ENCODE measurements around the gene IFNGR2. TPM values are rescaled to one million over a fixed set of nuclear protein-coding genes. Genes with fewer than 3 reads are reported as not detected.

The IFNGR2 gene
- total and polyA plus RNA-seq, 2 of the 13 experiments (the other 11 are each of a cell fraction or from before 2014, with no cell fraction given) = 61.3 to 117 TPM

DNA sequence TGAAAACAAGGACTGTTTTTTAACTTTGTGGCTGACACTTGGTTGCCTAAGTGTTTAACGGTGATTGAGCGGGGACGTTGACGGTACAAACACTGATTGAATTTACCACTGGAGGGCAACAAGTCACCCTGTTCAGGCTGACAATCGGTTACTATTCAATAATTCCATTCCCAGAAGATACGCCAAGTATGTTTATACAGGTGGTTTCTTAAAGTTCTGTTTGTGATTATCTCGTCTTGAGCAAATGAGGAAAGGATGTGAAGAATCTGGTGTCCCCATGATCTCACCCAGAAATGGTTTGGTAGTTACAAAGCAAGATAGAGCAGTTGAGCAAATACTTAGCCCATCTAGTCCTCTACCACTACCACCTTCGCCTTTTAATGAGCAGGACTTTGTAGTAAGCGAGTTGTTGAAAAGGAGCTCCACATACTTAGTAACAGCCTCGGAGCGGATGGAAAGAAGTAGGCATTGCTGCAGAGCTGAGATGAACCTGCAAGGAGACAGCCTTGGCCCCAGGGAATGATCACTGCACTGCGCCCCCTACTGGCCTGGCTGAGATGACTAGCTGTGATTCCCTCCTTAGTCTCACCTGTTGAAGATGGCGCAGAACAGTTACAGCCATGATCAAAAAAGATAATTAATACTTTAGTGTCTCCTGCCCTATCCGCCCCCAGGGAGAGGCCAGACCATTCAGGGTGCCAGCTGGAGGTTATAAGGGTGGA is 42.2 kb upstream of the IFNGR2 start (continued):
- peak; percentile 17; the same call in 1 of the 2 replicates for TF ChIP-seq ZSCAN31 (CRISPR knock-in tag; IDR thresholded peaks at IDR 0.05; ENCODE audit: low read depth)
- no peak for TF ChIP-seq SOX6 (IDR thresholded peaks at IDR 0.05)
- TF ChIP-seq SOX6 (CRISPR knock-in tag; IDR thresholded peaks at IDR 0.05) = peak; percentile 33
- no peak for TF ChIP-seq ZNF432 (CRISPR knock-in tag; IDR thresholded peaks at IDR 0.05; ENCODE audit: borderline replicate concordance)
- TF ChIP-seq KDM5A (IDR thresholded peaks at IDR 0.05; ENCODE audit: borderline replicate concordance, low read length) = no peak
- no peak for TF ChIP-seq FOXJ3 (CRISPR knock-in tag; IDR thresholded peaks at IDR 0.05; ENCODE audit: borderline replicate concordance)
- TF ChIP-seq, protein P1, sequence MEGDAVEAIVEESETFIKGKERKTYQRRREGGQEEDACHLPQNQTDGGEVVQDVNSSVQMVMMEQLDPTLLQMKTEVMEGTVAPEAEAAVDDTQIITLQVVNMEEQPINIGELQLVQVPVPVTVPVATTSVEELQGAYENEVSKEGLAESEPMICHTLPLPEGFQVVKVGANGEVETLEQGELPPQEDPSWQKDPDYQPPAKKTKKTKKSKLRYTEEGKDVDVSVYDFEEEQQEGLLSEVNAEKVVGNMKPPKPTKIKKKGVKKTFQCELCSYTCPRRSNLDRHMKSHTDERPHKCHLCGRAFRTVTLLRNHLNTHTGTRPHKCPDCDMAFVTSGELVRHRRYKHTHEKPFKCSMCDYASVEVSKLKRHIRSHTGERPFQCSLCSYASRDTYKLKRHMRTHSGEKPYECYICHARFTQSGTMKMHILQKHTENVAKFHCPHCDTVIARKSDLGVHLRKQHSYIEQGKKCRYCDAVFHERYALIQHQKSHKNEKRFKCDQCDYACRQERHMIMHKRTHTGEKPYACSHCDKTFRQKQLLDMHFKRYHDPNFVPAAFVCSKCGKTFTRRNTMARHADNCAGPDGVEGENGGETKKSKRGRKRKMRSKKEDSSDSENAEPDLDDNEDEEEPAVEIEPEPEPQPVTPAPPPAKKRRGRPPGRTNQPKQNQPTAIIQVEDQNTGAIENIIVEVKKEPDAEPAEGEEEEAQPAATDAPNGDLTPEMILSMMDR (CRISPR knock-in tag; IDR thresholded peaks at IDR 0.05) = peak; percentile 93
- no peak for TF ChIP-seq MIER2 (CRISPR knock-in tag; IDR thresholded peaks at IDR 0.05)
- TF ChIP-seq SALL1 (CRISPR knock-in tag; IDR thresholded peaks at IDR 0.05) = peak; percentile 42; the same call in 1 of the 2 replicates
- TF ChIP-seq SMC3 (IDR thresholded peaks at IDR 0.05; ENCODE audit: low read length) = peak; percentile 76; the same call in 1 of the 2 replicates
- TF ChIP-seq EED (CRISPR knock-in tag; IDR thresholded peaks at IDR 0.05) = no peak
- TF ChIP-seq SALL2 (CRISPR knock-in tag; IDR thresholded peaks at IDR 0.05) = peak; percentile 68; the same call in 1 of the 2 replicates
- TF ChIP-seq SAP130 (CRISPR knock-in tag; IDR thresholded peaks at IDR 0.05; ENCODE audit: low read depth) = peak; percentile 28; the same call in 1 of the 2 replicates
- TF ChIP-seq, protein P2, sequence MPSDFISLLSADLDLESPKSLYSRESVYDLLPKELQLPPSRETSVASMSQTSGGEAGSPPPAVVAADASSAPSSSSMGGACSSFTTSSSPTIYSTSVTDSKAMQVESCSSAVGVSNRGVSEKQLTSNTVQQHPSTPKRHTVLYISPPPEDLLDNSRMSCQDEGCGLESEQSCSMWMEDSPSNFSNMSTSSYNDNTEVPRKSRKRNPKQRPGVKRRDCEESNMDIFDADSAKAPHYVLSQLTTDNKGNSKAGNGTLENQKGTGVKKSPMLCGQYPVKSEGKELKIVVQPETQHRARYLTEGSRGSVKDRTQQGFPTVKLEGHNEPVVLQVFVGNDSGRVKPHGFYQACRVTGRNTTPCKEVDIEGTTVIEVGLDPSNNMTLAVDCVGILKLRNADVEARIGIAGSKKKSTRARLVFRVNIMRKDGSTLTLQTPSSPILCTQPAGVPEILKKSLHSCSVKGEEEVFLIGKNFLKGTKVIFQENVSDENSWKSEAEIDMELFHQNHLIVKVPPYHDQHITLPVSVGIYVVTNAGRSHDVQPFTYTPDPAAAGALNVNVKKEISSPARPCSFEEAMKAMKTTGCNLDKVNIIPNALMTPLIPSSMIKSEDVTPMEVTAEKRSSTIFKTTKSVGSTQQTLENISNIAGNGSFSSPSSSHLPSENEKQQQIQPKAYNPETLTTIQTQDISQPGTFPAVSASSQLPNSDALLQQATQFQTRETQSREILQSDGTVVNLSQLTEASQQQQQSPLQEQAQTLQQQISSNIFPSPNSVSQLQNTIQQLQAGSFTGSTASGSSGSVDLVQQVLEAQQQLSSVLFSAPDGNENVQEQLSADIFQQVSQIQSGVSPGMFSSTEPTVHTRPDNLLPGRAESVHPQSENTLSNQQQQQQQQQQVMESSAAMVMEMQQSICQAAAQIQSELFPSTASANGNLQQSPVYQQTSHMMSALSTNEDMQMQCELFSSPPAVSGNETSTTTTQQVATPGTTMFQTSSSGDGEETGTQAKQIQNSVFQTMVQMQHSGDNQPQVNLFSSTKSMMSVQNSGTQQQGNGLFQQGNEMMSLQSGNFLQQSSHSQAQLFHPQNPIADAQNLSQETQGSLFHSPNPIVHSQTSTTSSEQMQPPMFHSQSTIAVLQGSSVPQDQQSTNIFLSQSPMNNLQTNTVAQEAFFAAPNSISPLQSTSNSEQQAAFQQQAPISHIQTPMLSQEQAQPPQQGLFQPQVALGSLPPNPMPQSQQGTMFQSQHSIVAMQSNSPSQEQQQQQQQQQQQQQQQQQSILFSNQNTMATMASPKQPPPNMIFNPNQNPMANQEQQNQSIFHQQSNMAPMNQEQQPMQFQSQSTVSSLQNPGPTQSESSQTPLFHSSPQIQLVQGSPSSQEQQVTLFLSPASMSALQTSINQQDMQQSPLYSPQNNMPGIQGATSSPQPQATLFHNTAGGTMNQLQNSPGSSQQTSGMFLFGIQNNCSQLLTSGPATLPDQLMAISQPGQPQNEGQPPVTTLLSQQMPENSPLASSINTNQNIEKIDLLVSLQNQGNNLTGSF (CRISPR knock-in tag; IDR thresholded peaks at IDR 0.05) = no peak
- TF ChIP-seq, protein P3, sequence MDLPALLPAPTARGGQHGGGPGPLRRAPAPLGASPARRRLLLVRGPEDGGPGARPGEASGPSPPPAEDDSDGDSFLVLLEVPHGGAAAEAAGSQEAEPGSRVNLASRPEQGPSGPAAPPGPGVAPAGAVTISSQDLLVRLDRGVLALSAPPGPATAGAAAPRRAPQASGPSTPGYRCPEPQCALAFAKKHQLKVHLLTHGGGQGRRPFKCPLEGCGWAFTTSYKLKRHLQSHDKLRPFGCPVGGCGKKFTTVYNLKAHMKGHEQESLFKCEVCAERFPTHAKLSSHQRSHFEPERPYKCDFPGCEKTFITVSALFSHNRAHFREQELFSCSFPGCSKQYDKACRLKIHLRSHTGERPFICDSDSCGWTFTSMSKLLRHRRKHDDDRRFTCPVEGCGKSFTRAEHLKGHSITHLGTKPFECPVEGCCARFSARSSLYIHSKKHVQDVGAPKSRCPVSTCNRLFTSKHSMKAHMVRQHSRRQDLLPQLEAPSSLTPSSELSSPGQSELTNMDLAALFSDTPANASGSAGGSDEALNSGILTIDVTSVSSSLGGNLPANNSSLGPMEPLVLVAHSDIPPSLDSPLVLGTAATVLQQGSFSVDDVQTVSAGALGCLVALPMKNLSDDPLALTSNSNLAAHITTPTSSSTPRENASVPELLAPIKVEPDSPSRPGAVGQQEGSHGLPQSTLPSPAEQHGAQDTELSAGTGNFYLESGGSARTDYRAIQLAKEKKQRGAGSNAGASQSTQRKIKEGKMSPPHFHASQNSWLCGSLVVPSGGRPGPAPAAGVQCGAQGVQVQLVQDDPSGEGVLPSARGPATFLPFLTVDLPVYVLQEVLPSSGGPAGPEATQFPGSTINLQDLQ (CRISPR knock-in tag; IDR thresholded peaks at IDR 0.05) = no peak
- TF ChIP-seq MIXL1 (CRISPR knock-in tag; IDR thresholded peaks at IDR 0.05) = 0 out of 2 replicates have a peak, but pooled peaks have one; percentile 57
- TF ChIP-seq ZNF652 (CRISPR knock-in tag; IDR thresholded peaks at IDR 0.05; ENCODE audit: borderline replicate concordance, low read depth) = no peak
- no peak for TF ChIP-seq ZNF768 (CRISPR knock-in tag; IDR thresholded peaks at IDR 0.05)
- TF ChIP-seq ZNF274 (CRISPR knock-in tag; IDR thresholded peaks at IDR 0.05) = no peak
- TF ChIP-seq ZNF10 (CRISPR knock-in tag; IDR thresholded peaks at IDR 0.05; ENCODE audit: borderline replicate concordance, low read depth) = no peak
- 0 out of 2 replicates have a peak, but pooled peaks have one; percentile 33 for TF ChIP-seq TARDBP (CRISPR knock-in tag; IDR thresholded peaks at IDR 0.05)
- no peak for TF ChIP-seq ZFP36 (IDR thresholded peaks at IDR 0.05; ENCODE audit: borderline replicate concordance, low read depth, low read length, partially characterized antibody)

All from HepG2 (cell line).